Activated CD4-positive, alpha-beta T cell treated with anti-CD3 and anti-CD28 coated beads for 48 hours (primary cell): ENCODE results near the gene STYK1.
"Not testable (repeated sequence)": the region's sequence is repeated elsewhere in the genome, so short reads cannot be mapped to it uniquely, and the experiment has no call there.

Experiments used
- DNase-seq: peaks from one replicate; pipeline ENCODE4 v3.0.0-alpha.2; 2020

STYK1 gene

DNA sequence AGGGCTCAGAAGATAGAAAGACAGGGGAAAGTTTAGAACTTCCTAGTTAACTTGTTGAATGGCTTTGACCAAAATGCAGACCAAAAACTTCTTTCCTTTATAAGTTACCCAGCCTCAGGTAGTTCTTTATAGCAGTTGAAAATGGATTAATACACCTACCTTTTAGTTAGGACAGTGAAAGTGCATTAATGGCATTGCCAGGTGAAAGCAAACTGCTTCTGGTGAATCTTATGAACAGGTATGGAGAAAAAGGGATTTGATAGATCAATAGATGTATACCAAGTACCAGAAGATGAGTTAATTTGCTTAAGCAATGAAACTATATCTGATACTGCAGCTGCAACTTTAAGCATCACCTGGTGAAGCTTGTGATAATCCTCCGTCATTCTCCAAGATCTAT is 14.2 kb upstream of the STYK1 start:
- no peak for DNase-seq

DNA sequence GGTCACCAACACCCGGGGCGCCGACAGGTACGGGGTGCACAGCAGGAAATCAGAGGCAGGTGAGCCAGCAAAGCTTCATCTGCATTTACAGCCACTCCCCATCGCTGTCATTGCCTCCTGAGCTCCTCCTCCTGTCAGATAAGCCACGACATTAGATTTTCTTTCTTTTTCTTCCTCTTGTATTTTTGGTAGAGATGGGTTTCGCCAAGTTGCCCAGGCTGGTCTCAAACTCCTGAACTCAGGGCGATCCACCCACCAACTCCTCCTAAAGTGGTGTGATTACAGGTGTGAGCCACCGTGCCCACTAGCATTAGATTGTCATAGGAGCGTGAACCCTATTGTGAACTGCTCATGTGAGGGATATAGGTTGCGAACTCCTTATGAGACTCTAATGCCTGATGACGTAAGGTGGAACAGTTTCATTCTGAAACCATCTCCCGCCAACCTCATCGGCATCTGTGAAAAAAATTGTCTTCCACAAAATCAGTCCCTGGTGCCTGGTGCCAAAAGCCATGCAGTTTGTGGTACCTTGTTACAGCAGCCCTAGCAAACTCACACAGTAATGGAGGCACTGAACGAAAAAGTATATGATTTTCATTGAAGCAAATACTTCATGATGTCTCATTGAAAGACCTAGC is 1.5 kb downstream of the STYK1 start:
- no peak for DNase-seq

DNA sequence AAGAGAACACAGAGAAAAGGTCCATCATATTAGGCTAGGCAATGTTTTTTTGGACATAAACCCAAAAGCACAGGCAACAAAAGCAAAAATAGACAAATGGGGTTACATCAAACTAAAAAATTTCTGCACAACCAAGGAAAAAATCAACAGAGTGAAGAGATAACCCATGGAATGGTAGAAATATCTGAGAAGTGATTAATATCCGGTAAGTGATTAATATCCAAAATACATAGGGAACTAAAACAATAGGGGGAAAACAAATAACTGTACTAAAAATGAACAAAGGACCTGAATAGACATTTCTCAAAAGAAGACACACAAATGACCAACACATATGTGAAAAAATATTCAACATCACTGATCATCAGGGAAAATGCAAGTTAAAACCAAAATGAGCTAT is 4.3 kb downstream of the STYK1 start:
- DNase-seq, result no peak

DNA sequence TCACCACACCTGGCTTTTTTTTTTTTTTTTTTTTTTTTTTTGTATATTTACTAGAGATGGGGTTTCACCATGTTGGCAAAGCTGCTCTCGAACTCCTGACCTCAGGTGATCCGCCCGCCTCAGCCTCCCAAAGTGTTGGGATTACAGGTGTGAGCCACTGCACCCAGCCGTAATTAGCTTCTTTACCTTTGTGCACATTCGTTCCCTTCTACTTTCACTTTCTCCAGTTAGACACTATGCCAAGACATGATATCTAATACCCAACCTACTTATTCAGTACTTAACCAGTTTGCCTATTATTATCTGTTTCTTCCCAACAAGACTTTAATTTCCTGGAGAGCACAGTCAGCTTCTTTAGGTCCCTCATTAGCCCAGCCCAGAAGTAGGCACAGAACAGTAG is 5.3 kb downstream of the STYK1 start:
- DNase-seq, result no peak

DNA sequence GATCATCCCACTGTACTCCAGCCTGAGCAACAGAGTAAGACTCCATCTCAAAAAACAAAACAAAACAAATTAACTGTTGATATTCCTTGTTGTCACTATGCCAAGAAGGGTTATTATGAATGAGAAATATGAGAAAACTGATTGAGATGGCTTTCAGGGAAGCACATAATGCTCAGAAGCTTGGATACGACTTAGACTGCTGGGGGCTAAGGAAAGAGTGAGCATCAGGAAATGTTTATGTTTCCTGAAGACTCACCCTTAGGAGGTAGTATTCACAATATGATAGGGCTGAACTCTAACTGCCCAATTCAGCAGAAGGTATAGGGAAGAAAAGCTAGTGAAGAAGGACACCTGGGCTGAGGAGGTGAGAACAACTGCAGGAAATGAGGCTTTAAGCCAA is 6.3 kb downstream of the STYK1 start:
- DNase-seq, result no peak

DNA sequence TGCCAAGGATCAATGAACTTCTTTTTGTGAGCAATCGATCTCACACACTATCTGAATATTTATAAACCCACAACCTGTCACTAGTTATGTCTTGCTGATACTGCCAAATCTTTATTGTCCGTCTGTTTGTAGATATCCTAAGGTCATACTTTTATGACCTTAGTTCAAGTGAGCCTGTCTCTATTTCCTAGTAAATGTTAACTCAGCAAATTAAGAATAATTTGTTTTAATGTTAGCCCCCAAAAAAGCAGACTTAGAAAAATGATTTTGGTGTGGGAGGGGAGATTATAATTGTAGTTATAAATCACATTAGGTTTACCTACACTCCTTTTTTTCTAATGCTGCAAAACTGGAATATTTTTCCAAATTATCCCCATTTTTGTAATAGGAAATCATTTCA is 9.4 kb downstream of the STYK1 start:
- DNase-seq, result no peak

DNA sequence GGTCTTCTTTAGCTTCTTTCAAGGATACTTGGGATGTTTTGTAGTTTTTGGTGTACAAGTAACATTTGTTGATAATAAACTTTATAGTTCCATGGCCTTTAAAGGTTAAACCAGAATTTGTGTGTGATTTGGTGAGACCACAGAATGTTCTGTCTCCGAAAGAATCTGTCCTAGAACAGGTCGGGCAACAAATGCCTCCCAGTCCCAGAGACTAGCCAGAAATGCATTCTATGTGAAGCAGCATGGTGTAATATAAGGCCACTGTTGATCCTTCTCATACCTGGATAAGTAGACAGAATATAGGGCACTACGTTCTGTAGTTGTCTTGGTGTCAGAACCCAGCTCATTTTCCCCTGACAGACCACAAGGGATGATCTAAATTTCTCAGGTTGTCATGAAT is 10.0 kb downstream of the STYK1 start:
- DNase-seq, result no peak

DNA sequence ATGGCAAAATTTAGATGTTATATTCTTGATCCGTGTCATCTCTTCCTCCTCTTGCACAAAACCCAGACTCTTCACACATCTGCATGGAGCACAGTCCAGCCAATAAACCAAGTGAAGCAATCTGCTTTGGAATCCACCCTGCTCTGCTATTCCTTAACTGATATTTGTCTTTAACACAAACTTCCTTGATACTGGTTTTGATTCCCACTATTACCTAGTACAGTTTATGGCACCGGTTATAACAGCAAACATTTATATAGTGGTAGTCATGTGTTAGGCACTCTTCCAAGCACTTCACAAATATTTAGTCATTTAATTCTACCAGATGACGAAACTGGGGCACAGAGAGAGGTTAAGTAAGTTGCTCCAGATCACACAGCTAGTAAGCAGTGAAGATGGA is 12.5 kb downstream of the STYK1 start:
- DNase-seq, result no peak

DNA sequence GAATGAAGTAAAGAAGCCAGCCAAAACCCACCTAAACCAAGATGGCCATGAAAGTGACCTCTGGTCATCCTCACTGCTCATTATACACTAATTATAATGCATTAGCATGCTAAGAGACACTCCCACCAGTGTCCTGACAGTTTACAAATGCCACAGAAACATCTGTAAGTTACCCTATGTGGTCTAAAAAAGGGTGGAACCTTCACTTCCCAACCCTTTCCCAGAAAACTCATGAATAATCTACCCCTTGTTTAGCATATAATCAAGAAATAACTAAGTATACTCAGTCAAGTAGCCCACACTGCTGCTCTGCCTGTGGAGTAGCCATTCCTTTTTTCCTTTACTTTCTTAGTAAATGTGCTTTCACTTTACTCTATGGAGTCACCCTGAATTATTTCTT is 19.8 kb downstream of the STYK1 start:
- DNase-seq, result no peak

DNA sequence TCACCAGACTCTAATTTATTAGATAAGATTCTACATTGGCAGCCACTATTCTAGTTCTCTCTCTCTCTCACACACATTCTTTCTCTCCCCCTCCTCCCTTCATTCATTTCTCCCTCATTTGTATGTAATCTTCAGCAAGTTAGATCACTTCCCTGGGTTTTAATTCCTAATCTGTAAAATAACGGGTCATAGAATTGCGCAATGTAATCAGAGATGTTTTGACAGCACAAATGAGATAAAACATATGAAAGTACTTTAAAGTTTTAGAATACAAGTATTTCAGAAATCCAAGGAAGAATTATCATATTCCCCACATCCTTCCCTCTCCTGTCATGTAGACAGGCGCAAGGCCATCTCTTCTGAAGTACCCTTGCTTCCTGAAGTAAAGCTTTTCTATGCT is 21.7 kb downstream of the STYK1 start:
- DNase-seq, result no peak

DNA sequence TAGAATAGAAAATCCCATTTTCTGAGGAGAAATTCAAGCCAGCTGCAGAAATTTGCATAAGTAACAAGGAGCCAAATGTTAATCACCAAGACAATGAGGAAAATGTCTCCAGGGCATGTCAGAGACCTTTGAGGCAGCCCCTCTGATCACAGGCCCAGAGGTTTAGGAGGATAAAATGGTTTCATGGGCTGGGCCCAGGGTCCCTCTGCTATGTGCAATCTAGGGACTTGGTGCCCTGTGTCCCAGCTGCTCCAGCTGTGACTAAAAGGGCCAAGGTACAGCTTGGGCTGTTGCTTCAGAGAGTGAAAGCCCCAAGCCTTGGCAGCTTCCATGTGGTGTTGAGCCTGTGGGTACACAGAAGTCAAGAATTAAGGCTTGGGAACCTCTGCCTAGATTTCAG is 27.3 kb downstream of the STYK1 start:
- not testable (repeated sequence) for DNase-seq

DNA sequence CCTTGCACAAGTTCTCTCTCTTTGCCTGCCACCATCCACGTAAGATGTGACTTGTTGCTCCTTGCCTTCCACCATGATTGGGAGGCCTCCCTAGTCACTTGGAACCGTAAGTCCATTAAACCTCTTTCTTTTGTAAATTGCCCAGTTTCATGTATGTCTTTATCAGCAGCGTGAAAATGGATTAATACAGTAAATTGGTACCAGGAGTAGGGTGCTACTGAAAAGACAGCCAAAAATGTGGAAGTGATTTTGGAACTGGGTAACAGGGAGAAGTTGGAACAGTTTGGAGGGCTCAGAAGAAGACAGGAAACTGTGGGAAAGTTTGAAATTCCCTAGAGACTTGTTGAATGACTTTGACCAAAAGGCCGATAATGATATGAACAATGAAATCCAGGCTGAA is 27.9 kb downstream of the STYK1 start:
- no peak for DNase-seq

DNA sequence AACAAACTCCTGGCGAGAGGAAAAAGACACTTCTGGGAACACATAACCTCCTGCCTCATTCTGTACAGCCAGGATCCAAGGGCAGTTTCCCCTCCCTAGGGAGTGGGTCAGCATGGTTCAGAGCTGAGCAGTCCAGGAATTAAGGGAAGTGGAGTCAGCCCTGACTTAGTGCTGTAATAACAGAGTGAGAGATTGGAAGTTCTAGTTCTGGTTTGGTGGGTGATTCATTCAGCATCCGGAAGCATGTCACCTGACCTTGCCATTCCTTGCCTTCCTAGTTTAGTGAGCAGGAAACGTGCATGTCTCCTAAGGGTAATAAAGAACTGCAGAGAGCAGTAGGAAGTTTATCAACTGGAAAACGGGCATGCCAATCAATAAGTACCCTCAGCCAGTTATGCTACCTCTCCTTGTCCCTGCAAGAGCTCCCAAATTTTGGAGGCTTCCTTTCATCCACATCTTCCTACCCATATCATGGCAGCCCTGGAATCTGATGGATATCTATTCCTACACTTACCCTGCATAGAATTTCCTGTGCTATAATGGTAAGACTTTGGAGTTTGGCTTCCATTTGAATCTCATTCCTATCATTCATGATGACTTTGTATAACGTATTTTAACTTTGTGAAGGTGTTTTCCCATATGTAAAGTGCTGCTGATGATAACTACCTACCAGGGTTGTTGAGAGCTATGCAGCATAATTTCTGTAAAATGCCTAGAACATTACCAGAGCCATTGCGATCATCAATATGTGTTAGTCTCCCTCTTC is 31.9 kb downstream of the STYK1 start:
- no peak for DNase-seq

DNA sequence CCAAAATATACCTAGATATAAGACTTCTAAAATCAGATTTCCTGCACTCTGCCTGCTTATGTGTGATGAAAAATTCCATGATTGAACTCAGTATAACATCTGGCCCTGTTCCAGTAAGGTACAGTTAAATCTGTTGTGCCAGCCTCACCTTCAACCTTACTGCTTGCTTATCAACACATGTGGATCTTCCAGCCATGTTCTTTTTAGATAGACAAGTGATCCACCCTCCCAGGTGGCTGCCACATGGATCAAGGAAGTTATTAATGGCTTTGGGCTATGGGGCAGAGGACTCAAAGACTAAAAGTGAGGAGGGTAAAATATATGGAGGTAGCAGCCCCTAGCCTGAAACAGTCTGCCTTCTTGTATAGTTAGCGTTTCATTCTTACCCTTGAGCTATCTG is 35.1 kb downstream of the STYK1 start:
- DNase-seq, result no peak

DNA sequence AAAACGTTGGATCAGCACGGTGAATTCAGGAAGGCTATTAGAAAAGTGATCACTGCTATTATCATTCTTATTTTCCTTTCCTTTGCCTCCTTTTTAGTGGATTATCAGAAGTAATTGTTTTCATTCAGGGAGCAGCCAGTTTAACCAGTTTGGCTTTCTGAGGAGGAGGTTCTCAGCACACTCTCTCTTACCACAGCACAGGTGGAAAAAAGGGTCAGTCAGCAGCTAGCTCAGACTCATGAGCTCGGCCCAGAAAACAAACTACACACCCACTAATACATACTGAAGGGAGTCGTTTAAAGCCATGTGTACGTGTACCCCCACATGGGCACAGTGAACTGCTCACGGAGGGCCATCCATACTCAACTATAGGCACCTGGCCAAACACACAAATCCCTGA is 37.2 kb downstream of the STYK1 start:
- no peak for DNase-seq

DNA sequence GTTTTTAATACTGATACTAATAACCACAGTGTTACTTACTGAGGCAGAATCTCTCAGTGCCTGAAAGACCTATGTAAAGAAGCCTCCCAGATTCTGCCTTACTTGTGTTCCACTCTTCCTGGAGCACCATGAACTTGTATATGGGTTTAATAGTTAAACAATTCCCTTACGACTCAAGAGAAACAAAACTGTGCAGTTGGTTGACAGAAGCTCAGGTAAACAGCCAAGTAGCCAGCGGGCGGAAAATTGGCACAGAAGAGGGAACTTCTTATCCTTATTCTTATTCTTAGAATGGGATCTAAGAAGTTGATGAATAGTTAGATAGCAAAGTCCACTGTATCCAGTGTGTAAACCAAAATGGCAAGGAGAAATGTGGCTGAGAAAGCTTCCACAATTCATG is 37.7 kb downstream of the STYK1 start:
- no peak for DNase-seq

DNA sequence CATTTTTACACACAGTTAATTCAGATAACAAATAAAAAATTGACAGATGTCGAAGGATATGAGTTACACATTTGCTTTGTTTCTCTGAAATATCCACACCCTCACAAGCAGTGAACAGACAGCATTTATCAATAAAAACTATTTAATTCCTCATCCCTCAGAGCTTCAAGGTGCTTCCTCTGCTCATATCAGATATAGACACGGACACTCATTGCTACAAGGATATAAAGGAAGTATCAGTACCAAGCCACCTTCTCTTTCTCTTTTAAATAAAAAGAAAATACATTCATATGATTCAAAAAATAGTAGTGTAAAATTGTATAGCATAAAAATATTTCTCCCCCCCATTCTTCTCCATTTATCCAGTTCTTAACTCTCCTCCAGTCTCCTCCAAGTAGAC is 38.5 kb downstream of the STYK1 start:
- DNase-seq, result no peak

DNA sequence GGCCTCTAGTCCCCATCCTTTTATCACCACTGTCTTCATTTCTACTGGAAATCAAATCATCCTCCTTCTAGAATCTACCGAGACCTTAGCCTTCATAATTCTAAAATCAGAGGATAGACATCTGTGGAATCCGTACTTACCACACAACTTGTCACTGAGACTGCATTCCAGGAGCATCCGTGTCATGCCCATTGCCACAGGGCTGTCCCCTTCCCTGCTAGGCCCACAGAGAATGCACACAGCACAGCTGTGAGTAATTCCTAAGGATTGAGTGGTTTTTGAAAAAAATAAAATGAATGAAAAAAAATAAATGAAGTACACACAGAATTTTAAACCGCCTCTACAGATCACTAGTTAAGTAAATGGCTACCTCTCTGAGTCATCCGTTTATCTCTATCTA is 39.4 kb downstream of the STYK1 start:
- no peak for DNase-seq

DNA sequence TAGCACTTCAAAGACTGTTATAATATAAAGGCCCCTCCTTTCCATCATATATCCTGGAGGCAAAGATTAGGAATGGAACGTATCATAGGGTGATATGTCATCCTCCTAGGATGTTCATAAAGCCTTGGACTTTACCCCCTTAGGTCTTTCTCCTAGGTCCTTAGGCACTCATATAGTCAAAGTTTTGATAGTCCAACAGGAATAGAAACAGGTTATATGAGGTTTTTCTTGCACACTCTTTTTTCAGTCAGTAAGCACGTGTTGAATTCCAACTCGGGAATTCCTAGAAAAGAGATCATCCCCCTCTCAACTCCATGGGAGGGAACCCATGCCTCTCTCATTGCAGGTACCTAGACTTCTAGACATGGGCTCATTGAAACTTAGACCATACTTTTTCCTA is 40.3 kb downstream of the STYK1 start:
- DNase-seq, result no peak

DNA sequence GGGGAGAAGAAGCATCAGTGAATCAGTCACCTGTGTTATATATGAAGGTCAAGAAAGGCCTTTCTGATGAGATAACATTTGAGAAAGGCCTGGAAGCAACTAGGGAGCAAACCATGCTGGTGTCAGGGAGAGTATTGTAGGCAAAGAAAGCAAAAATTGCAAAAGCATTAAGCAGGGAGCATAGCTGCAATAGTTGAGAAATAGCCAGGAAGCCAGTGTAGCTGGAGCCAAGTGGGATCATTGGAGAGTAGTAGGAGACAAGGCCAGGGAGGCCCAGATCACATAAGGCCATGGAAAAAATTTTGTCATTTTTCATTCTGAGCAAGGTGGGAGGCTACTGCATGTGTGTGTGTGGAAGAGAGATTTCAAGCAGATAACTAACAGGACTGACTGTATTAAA is 41.6 kb downstream of the STYK1 start:
- no peak for DNase-seq

DNA sequence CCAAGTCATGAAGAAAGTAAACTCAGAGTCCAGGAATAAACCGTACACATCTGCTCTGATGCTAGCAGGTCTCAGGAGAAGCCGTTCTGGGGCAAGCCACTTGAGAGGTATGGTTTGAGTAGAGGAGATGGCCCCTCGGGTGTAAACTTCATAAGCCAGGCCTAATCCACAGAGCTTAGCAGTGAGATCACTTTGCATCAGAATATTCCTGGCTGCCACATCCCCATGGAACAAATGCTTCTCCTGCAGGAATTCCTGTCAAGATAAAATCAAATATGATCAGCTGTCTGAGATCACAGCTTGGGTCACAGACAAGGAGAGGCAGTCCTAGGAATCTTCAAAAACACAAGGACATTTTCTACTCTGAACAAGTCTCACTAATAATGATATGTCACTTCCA is 49.2 kb downstream of the STYK1 start:
- no peak for DNase-seq

DNA sequence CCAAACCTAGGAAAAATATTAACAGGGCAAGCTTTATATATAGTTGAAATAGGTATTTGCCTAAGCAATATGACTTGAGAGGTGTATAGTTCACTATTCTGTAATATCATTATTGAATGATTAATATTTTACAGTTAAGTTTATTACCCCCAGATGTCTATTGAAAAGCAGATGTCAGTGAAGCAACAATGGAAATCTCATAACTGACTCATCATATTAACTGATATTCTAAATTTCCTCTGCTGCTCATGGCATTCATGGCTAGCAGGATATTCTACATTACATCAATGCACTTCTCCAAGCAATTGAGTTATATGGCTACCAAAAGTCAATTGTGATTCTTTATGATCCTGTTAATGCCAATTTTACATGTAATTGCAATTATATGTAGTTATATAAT is 50.7 kb downstream of the STYK1 start:
- DNase-seq, result no peak

DNA sequence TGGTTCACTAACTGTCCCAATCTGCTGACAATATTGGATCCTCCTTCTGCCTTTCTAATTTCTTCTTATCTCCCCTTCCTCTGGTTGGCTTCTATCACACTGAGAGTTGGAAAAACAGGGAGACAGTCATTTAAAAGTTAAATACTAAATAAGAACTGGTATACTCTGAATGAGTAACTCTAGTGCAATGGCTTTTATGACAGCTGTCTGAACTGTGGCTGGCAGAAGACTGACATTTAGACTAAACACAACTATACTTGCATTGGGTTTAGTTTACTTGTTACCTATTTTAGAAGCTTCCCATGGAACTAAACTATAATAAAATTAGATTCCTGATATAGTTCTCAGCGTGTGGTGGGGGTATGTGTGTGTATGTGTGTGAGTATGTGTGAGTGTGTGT is 52.6 kb downstream of the STYK1 start:
- DNase-seq, result no peak

DNA sequence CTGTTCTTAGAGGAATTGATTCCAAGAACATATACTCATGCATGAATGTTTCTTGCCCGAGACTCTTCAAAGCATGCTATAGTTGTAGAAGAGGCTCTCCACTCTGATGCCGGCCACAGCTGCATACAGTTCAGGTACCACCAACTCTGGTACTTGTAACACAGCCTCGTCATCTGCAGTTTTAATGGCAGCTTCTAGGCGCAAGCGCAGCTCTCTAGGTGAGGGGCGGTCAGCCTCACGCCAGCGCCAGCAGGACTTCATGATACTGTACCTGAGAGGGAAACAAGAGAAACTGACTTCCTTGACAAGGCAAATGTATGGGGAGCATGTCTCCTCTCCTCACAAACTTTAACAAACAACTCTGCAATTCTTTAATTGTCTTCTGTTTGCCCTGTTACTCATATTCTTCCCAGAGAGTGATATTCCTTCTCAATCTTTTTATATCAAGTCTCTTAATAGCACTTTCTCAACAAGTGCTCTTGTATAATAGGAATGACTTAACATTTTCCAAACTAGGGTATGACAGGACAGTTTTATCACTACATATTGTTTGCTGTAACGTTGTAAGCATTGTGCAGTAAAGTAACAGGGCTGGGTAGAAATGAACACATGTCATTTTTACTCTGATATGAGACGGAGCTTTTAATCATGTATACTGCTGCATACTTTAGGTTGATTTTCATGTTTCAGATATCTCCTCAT is 53.6 kb downstream of the STYK1 start:
- no peak for DNase-seq
